UCSD-AML1 (cell line): ENCODE measurements around the gene SLC34A1.

Experiments
- DNase-seq: peaks from one replicate; lab custom pipeline; 2025; ENCODE audit not compliant: unreplicated experiment; lab: John Stamatoyannopoulos, UW

Gene SLC34A1

DNA sequence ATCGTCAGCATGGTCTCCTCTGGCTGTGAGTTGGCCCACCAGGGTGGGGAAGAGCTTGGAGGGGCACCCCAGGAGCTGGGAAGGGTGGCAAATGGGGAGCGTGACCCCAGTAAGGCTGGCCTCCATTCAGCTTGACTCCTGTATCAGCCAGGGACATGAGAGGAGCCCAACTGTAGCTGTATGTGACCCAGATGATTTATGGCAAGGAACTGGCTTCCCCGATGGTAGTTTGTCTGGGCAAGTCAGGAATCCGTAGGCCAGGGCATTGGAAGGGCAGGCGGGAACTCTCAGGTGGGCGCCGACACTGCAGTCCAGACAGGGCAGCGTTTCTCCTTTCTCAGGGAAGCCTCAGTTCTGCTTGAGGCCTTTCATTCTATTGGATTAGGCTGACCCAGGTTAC, 2.3 kb downstream of the SLC34A1 start:
- DNase-seq = no peak

DNA sequence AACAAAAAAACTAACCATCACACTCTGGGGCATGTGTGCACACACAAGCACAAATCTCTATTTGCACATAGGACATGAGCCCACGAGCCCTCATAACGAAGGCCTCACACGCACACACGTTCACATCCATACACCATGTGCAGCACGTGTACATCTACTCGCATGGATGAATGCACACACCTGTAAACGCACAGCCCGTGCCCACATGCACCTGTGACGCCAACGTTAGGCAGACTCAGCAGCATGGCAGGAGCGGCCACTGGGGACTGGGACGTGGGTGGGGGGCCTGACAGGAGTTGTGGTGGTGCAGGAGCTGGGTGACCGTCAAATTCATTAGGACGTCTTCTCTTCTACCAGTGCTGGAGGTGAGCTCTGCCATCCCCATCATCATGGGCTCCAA, 3.2 kb downstream of the SLC34A1 start:
- DNase-seq = no peak

DNA sequence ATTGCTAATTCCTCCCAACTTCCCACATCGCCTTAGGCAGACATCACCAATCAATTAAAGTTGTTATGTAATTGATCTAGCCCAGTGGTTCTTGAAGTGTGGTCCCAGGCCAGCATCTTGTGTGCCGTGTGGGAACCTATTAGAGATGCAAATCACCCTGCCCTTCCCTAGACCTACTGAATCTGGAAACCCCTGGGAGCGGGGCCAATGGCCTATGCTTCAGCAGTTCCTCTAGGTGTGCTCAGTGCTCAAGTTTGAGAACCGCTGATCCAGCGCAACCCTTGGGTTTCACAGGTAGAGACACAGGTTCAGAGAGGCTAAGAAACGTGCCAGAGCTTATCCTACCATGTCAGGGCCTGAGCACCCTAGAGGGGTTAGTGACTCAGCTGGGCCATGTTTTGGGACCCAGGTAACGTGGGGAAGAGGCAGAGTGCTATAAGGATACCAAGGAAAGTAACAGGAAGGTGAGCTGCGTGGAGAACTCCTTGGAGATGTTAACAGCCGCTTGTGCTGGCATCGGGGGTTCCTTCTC, 4.4 kb downstream of the SLC34A1 start:
- DNase-seq = no peak

DNA sequence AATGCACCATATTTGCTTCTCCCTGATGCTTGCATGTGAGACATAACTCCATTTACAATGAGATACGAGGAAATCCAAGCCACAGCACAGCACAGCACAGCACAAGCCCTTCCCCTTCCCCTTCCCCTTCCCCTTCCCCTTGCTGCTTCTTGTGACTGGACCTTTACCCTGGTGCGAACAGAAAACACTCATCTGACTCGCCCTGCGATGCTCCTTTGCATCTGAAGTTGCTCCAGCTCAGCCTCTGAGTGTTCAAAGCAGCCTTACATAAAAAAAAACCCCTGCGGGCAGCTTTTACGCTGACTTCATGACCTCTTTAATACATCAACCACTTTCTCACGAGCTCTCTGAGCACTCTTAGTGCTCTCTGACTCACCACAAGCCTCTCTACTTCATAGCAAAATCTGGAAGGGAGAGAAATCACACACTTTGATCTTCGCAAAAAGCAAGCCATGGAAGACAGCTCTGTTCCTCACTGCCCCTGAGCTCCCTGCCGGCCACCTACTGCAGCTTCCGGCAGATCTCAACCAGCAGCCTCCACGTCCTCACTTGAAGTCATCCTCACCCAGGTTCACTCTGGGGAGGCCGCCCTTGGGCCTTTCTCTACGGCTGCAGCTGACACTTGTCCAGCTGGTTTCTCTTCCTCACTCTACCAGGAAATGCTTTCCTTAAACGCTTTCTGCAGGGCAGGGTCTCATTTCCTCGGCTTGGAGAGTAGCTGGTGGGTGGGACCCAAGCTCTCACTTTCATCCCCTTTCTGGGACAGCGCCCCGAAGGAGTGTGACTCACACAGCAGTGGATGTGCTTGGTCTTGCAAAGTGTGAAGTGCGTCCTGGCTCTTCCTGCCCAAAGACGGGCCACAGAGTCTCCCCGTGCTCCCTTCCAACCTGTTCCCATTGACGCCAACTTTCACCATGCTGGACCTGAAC, 5.3 kb downstream of the SLC34A1 start:
- DNase-seq = peak; percentile 54

DNA sequence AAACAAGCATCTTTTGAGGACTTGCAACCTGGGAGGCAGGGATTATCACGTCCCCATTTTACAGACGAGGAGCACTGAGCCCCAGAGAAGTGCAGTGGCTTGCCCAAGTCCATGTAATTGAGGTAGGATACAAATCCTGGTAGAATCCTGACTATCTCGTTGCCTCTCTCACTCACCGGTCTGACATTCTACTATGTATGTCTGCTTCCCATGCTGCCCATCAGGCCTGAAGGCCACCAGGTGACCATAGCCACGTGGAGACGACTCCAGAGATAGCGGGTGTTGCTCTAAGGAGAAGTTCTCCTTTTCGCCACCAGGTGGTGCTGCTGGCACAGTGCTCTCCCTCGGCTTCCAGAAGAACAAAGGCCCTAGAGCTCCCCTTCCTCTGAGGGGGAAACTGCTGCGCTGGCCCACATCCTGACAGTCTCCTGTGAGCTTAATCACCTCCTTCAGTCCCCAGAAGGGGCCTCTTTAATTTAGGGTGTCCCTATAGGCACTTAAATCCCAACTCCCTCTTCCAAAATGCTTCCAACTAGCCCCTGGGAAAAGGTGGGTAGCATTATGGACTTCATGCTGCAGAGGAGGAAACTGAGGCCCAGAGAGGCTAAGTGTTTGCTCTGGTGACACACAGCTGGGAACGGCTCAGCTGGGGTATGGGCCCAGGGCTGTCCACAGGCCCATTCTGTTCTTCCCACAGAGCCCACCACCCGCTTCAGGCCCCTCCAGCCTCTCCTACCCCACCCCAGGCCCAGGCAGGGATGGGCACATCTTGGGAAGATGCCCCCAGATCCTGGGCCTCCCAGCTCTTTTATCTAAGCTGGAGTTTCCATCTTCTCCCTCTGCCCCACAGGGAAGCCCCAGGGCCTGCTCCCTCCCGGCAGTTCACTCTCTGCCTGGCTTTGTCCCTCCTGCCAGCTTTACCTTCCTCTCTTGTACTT, 6.4 kb downstream of the SLC34A1 start:
- peak; percentile 84 for DNase-seq

DNA sequence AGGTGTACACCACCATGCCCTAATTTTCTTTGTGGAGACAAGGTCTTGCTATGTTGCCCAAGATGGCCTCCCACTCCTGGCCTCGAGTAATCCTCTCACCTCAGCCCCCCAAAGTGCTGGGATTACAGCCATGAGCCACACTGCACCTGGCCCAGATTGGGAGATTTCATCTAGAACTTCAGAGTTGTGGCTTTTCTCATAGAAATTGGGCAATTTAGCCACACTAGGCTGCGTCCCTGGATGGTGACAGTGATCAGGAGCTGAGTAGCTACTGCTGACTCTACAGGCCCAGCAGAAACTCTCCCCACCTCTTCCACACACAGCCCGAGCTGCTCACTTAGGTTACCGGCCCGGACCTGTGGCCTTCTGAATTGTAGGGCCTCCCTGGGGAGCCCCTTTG, 8.5 kb downstream of the SLC34A1 start:
- DNase-seq = peak; percentile 58

DNA sequence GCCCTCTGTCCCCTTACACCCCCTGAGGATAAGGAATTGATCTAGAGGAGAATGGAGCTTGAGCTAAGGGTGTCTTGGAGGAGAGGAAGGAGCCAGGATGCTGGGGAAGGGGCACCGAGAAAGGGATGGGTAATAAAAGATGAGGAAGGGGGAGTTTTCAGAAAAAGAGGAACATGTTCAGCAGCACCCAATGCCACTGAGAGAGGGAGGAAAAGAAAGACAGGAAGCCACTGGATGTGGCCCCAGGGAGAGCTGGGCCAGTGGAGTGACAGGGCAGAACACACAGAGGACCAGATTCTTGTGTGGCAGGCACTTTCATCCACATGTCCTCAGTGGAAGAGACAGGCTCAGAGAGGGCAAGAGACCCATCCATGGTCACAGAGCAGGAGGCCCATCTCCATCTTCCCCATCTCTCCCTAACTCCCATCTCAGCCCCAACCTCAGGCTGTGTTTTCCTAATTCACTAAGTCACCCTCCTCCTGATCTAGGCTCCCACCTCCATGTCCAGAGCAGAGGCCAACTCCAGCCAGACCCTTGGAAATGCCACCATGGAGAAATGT, 9.1 kb downstream of the SLC34A1 start:
- DNase-seq = peak; percentile 61

DNA sequence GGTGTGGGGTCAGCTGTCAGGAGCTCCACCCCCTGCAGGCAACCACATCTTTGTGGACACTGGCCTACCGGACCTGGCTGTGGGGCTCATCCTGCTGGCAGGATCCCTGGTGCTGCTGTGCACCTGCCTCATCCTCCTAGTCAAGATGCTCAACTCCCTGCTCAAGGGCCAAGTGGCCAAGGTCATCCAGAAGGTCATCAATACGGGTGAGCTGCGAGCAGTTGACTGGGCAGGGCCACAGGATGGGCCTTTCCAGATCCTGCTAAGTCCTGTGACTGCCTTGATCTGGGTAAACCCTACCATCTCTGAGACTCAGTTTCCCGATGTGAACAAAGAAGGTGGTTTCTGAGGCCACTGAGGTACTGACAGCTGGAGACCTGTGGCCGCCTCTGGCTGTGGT, 9.8 kb downstream of the SLC34A1 start:
- no peak for DNase-seq

DNA sequence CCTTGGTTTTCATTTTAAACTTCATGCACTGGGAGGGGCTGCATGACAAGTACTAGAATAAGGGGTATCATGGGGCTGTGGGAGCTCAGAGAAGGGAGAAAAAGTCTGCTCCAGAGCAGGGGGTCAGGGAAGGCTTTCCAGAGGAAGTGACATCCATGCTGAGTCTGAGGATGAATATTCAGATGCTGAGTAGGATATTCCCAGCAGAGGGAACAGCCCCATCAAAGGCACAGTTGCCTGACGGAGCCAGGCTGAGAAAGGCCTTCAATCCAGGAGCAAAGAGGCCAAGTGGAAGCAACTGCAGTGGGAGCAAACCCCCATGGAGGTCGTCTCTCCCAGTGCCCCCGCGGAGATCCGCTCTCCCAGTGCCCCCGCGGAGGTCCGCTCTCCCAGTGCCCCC, 11.8 kb downstream of the SLC34A1 start:
- DNase-seq = no peak

DNA sequence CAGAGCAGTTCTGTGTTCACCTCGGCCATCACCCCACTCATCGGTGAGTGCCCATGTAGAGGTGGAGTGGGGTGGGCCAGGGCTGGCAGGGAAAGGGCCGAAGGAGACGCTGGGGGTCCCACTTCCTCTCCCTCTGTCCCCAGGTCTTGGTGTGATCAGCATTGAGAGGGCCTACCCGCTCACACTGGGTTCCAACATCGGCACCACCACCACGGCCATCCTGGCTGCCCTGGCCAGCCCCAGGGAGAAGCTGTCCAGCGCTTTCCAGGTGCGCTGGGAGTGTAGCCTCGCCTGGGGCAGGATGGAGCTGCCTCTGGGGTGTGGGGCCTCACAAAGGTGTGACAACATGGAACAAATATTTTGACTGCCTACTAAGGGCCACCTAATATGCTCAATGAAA, 12.6 kb downstream of the SLC34A1 start:
- no peak for DNase-seq

DNA sequence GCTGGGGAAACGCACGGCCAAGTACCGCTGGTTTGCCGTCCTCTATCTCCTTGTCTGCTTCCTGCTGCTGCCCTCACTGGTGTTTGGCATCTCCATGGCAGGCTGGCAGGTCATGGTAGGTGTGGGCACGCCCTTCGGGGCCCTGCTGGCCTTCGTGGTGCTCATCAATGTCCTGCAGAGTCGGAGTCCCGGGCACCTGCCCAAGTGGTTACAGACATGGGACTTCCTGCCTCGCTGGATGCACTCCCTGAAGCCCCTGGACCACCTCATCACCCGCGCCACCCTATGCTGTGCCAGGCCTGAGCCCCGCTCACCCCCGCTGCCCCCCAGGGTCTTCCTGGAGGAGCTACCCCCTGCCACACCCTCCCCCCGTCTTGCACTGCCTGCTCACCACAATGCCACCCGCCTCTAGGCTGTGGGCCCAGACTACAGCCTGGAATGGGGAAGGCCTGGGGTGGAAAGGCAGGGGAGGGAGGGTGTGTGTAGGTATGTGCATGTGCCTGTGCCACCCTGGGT, 13.7 kb downstream of the SLC34A1 start:
- DNase-seq = no peak

DNA sequence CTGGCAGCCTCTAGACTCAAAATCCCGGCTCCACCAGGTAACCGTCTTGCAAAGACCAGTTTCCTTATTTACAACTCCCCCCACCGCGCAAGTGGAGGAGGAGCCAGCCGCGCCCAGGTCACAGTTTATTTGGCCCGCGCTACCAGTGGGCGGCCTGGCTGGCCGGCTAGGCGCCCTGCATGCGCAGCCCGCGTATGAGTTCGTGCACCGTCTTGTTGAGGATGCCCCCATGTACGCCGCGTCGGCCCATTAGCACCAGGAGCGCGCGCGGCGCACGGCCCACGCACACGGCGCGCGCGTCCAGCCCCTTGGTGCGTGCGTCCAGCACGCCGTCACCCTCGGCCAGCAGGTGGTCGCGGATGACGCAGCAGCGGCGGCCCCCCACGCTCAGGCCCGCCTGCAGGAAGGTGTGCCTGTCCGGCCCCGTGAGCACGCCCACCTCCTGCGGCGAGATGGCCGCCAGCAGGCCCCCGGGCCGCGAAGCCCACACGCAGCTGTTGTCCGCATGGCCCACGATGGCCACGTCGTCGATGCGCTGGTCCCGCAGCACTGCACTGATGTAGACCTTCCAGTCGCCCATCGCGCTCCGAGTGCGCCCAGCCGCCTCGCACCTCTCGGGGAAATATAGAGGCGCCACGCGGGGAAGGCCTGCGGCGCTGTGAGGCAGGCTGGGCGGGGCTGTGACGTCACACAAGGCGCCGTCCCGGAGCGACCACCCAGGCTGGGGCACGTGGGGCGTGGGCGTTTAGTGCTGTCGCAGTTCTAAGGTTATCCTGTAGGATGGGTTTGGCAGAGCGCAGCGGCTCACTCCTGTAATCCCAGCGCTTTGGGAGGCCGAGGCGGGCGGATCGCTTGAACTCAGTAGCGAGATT, 16.0 kb downstream of the SLC34A1 start, which contains the start of gene PFN3:
PFN3 (minus strand) TSS at position 665 of the 872 bp plus-strand sequence; CDS start at position 580, 85 bp downstream.
- DNase-seq = no peak

DNA sequence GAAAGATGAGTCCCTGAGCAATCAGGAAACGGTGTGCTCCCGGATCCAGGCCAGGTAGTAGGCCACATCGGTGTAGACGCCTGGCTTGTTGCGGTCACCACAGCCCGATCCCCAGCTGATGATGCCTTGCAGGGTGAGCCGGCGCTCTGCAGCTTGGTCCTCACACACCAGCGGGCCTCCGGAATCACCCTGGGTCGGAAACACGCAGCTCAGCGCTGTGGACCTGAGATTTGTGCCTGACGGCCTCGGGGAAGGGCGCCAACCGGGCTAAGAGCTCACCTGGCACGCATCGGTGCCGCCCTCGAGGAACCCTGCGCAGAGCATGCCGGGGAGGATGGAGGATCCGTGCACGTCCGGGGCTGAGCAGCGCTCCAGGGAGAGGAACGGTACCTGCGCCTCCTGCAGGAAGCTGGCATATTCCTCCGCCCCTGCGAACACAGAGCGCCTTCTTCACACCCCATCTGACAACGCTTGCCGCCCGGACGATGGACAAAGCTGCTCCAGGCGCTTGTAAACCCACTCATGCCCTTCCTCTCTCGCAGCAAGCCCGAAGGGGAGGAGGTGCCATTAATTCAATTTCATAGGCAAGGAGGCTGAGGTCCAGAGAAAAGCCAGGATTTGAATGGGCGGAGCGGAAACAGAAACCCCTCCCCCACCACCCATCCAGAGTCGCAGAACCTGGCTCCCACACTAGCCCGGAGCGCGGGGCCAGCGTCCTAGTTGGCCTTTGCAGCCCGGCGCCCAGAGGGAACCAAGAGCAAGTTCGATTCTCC, 18.2 kb downstream of the SLC34A1 start:
- no peak for DNase-seq

DNA sequence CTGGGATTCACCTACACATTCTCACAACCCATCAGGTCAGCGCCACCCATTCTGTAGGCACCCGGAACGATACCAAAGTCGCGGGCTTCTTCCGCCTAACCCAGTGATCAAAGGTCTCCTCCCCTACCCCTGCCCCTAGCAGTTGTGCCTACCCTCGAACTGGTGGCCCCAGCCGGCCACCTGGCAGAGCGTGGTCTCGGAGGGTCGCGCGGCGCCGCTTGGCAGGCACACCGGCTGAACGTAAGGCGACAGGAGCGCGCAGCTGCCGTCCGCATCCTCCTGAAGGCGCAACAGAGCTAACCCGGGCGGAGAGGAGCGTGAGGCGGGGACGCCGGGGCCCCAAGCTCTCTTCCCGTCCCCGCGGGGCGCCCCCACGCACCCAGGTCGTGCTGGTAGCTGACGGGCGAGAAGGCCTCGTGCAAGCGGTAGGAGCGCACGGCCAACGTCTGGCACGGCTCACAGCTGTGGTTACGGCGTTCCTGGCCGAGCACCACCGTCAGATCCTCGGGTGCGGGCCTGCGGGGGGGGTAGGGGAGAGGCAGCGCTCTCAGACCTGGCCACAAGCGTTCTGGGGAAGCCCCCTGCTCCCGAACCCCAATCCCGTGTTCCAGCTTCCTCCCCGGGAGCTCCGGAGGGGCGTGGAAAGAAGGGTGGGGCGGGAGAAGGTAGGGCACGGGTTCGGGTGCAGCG, 19.0 kb downstream of the SLC34A1 start:
- DNase-seq = no peak

DNA sequence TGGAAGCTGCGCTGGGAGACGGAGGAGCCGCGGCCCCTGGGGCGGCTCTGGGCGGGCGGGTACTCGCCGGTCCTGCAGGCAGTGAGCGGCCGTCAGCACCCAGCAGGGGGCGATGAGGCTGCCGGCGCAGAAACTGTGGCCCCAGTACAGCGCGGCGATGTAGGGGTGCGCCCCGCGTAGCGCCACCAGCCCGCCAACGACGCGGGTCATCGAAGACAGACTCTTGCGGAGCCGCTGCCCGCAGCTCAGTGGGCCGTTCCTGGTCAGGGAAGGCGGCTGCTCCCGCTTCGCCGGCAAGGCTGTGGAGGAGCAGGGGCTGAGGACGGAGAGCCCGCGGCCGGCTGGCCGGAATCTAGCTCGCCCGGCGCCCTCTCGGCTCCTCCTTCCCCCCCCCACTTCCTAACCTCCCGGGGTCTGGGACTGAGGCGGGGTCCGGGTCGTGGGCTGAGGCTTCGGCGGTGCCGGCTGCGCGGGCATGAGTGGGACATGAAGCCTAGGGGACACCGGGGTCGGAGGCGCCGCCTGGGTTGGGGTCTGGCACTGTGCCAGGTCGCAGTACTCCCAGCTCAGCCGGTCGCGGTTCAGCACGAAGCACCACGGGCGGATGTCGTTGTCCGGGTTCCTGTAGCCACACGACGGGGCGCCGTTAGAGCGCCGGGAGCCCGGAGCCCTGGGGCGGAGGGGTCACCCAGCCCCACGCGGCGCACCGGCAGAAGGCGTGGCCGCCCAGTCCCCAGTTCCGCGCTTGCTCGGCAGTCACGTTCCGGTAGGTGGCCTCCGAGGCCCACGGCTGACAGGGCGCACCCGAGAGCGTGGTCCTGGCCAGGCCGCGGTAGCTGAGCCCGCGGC, 19.8 kb downstream of the SLC34A1 start:
- peak; percentile 89 for DNase-seq

DNA sequence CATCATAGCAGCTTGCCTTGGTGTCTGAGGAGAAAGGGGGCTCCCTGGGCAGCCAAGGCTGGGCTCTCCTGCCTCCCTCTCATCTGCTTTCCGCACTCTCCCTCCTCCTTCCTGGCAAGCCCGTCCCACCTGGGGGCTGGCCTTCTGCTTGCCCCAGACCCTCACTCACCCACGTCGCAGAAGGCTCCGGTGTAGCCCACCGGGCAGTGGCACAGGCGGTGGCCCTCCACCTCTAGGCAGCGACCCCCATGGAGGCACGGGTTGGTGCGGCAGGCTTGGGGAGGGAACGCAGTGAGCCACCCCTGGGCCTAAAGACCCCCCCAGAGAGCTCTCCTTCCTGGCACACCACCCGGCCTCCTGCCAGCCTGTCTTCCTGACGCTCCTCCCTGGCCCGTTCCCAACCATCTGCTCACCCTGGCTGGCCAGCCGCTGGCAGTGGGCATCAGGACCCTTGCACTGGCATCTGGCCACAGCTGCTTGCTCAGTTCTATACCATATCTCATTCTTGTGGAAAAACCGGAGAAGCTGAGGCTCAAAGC, 20.5 kb downstream of the SLC34A1 start:
- no peak for DNase-seq

DNA sequence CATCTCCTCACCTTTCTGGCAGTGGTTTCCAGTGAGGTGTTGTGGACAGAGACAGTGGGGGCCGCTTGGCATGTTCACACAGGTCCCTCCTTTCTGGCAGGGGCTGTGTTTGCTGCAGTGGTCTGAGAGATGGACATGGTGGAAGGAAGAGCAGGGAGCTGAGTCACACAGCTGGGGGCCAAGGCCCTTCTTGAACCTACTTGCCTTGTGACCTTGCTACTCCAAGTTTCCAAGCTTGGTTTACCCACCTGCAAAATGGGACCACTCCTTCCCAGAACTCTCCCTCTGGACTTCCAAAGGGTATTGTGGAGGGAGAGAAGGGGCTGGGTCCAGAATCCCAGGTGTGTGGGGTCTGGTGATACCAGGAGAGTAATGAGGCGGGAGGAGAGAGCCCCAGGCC, 21.1 kb downstream of the SLC34A1 start:
- no peak for DNase-seq
